ENCODE data around the gene ARL6IP4.

The ARL6IP4 gene

DNA sequence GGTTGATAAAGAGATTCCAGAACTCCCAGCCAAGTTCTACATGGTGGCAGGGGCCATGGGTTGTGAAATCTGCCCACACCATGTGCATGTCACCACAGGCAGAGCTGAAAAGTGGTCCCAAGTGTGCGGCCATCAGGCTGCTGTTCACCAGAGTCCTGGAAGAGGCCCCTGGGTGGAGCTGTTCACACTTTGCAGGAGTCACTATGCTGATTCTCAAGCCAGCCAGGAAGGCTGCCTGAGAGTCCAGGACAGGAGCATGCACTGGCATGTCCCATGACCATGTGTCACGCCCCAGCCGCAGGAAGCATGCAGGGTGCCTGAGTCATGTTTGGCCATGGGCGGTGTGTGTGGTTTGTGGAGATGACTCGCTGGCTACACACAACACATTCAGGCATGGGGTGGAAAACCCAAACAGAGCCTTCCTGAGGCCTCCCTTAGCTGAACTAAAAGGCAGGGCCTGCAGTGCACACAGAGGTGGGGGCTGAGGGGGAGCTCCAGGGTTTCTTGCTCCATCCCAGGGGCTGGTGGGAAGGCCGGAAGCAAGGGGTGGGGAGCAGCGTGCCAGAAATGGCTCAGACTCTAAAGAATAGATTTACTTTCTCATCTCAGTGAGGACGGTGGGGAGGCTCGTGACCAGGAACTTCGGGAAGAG lies 33.7 kb upstream of the ARL6IP4 start:
- WGBS, 2 experiments, result 95% methylated on average over 10 of the region's 10 CpGs
- Histone ChIP-seq H3K9me3 (ENCODE audit: control insufficient read depth, low read length) (no peaks in the 10 kb centered on the region), H3K27ac (ENCODE audit: insufficient read depth, low read depth, low read length, poor library complexity, severe bottlenecking) (no peak overlapping the region)

DNA sequence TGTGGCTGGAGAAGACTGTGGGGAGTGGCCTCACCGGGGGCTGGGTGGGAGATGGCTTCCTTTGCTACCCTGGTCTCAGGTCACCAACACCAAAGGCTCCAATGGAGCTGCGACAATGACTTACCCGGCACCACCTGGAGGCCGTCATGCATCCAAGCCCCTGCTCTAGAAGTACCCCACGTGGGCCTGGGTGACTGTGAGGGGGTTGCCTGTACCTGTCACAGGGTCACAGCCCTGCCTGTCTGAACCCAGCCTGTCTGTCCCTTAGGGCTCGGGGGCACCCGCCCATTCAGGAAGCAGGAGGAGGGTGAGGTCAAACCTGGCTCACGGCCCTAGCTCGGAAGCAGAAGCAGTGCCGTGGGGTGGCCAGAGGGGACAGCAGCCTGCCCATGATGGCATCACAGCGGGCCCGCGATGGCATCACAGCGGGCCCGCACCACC lies 33.1 kb upstream of the ARL6IP4 start:
- Histone ChIP-seq H3K4me3 (ENCODE audit: insufficient read depth, low read depth, low read length) (no peak overlapping the region), H3K4me1 (ENCODE audit: control insufficient read depth, insufficient read depth, low read length) (peaks cover 6% of the 10 kb centered on the region), H3K36me3 (ENCODE audit: control insufficient read depth, insufficient read depth, low read length) (no peaks in the 10 kb centered on the region), H3K27ac (ENCODE audit: insufficient read depth, low read depth, low read length, poor library complexity, severe bottlenecking) (no peak overlapping the region), H3K27me3 (ENCODE audit: control insufficient read depth, insufficient read depth, low read length, poor library complexity, severe bottlenecking) (no peaks in the 10 kb centered on the region), H3K9me3 (ENCODE audit: control insufficient read depth, low read length) (no peaks in the 10 kb centered on the region)
- WGBS, 2 experiments, result 87 to 88% methylated on average over 15 of the region's 15 CpGs

More for the DNA sequence above, 33.7 kb upstream of the ARL6IP4 start:
- Histone ChIP-seq H3K27me3 (ENCODE audit: control insufficient read depth, insufficient read depth, low read length, poor library complexity, severe bottlenecking) (no peaks in the 10 kb centered on the region), H3K36me3 (ENCODE audit: control insufficient read depth, insufficient read depth, low read length) (no peaks in the 10 kb centered on the region), H3K4me3 (ENCODE audit: insufficient read depth, low read depth, low read length) (no peak overlapping the region), H3K4me1 (ENCODE audit: control insufficient read depth, insufficient read depth, low read length) (peaks cover 6% of the 10 kb centered on the region)

DNA sequence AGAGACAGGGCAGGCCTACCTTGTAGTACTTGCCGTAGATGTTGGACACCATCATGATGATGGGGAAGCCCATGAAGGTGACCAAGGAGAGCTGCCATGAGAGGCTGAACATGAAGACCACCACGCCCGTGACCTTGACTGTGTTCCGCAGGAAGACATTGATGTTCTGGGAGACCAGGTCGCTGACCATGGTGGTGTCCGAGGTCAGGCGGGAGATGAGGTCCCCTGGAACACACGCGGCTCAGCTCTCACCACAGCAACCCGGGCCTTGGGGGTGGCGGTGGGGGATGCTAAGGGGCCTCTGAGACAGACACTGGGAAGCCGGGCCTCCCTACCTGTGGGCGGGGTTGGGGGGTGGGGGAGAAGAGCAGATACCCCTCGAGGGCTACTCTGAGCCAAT lies 31.9 kb upstream of the ARL6IP4 start:
- no peaks in the 10 kb centered on the region for H3K27me3 ChIP-seq (ENCODE audit: control insufficient read depth, insufficient read depth, low read length, poor library complexity, severe bottlenecking)
- peaks cover 6% of the 10 kb centered on the region for H3K4me1 ChIP-seq (ENCODE audit: control insufficient read depth, insufficient read depth, low read length)

DNA sequence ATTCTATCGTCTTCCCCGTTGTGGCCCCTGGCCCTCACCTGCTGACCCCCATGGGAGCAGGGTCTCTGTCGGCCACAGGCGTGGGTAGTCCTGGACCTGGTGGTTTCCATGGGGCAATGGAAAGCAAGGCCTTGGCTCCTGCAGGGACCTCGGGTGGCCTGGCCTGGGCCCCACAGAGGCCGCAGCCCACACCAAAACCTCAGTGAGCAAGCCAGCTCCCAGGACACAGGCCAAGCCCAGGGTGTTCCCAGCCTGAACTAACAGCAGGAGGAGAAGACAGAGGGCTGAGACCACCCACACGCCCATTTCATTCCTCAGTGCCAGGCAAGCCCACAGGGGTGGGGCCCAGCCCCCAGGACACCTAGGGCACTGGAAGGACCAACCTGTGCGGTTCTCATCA lies 31.1 kb upstream of the ARL6IP4 start:
- H3K4me3 ChIP-seq (ENCODE audit: insufficient read depth, low read depth, low read length), result no peak overlapping the region
- WGBS, 2 experiments, result 90 to 95% methylated on average over 8 of the region's 8 CpGs

More for the DNA sequence above, 31.9 kb upstream of the ARL6IP4 start:
- Histone ChIP-seq H3K36me3 (ENCODE audit: control insufficient read depth, insufficient read depth, low read length) (no peaks in the 10 kb centered on the region), H3K4me3 (ENCODE audit: insufficient read depth, low read depth, low read length) (no peak overlapping the region), H3K27ac (ENCODE audit: insufficient read depth, low read depth, low read length, poor library complexity, severe bottlenecking) (no peak overlapping the region), H3K9me3 (ENCODE audit: control insufficient read depth, low read length) (no peaks in the 10 kb centered on the region)
- 92 to 94% methylated on average over 14 of the region's 14 CpGs for WGBS, 2 experiments

DNA sequence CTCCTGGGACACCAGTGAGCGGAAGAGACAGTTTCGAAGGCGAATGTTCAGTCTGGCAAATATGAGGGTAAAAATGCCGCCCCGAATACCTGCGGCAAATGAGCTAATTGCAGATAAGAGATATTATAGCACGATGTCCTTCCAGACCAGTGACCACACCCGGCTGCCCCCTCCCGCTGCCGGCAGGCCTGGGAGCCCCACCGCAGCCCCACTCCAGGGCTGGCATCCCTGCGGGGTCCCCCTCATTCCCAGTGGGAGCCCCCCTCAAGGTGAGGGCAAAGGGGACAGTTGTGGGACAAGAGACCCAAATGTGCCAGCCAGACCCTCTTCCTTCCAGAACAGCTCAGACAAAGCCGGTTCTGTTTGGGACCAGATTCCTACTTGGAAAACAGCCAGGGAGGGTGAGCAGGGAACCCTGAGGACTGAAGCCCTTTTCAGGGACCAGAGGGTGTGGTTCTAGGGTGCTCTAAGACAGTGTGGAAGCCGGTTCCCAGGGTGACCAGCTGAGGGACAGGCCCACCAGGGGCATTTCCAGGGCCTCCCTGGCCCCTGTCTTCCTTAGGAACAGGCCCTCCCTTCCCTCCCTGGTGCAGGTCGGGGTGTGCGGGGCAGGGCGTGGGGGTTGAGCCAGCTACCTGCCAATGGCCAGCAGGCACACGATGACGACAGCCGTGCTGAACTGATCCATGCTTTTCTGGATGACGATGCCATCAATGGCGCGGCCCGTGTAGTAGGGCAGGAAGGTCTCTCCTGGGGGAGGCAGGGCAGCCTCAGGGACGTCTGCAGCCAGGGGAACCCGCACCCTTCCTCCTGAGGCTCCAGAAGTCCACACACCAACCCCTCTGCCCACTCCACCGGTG lies 30.4 kb upstream of the ARL6IP4 start:
- no peaks in the 10 kb centered on the region for H3K36me3 ChIP-seq (ENCODE audit: control insufficient read depth, insufficient read depth, low read length)
- H3K27me3 ChIP-seq (ENCODE audit: control insufficient read depth, insufficient read depth, low read length, poor library complexity, severe bottlenecking), result no peaks in the 10 kb centered on the region
- no peak overlapping the region for H3K27ac ChIP-seq (ENCODE audit: insufficient read depth, low read depth, low read length, poor library complexity, severe bottlenecking)
- H3K4me1 ChIP-seq (ENCODE audit: control insufficient read depth, insufficient read depth, low read length), result no peaks in the 10 kb centered on the region
- WGBS, 2 experiments, result 95% methylated on average over 27 of the region's 27 CpGs
- no peak overlapping the region for H3K4me3 ChIP-seq (ENCODE audit: insufficient read depth, low read depth, low read length)
- H3K9me3 ChIP-seq (ENCODE audit: control insufficient read depth, low read length), result no peaks in the 10 kb centered on the region

More for the DNA sequence above, 31.1 kb upstream of the ARL6IP4 start:
- no peak overlapping the region for H3K27ac ChIP-seq (ENCODE audit: insufficient read depth, low read depth, low read length, poor library complexity, severe bottlenecking)
- H3K36me3 ChIP-seq (ENCODE audit: control insufficient read depth, insufficient read depth, low read length), result no peaks in the 10 kb centered on the region
- peaks cover 5% of the 10 kb centered on the region for H3K4me1 ChIP-seq (ENCODE audit: control insufficient read depth, insufficient read depth, low read length)
- H3K9me3 ChIP-seq (ENCODE audit: control insufficient read depth, low read length), result no peaks in the 10 kb centered on the region
- no peaks in the 10 kb centered on the region for H3K27me3 ChIP-seq (ENCODE audit: control insufficient read depth, insufficient read depth, low read length, poor library complexity, severe bottlenecking)

DNA sequence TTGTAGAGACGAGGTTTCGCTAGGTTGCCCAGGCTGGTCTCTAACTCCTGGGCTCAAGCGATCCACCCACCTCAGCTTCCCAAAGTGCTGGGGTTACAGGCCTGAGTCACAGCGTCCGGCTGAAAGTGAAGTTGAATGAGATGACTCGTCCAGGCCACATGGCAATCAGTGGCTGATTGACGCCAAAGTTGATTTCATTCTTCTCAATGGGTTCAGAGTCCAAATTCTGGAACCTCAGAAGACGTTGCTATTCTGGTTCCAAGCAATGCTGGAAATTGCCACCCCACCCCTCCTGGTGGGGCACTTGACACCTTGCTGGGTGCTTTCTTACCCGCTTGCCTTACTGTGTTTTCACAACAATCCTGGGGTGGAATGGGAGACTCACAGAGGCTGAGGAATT lies 29.1 kb upstream of the ARL6IP4 start:
- H3K27me3 ChIP-seq (ENCODE audit: control insufficient read depth, insufficient read depth, low read length, poor library complexity, severe bottlenecking), result no peaks in the 10 kb centered on the region
- H3K4me1 ChIP-seq (ENCODE audit: control insufficient read depth, insufficient read depth, low read length), result no peaks in the 10 kb centered on the region
- no peak overlapping the region for H3K4me3 ChIP-seq (ENCODE audit: insufficient read depth, low read depth, low read length)
- H3K27ac ChIP-seq (ENCODE audit: insufficient read depth, low read depth, low read length, poor library complexity, severe bottlenecking), result no peak overlapping the region
- H3K9me3 ChIP-seq (ENCODE audit: control insufficient read depth, low read length), result no peaks in the 10 kb centered on the region
- 84 to 88% methylated on average over 9 of the region's 9 CpGs for WGBS, 2 experiments
- H3K36me3 ChIP-seq (ENCODE audit: control insufficient read depth, insufficient read depth, low read length), result no peaks in the 10 kb centered on the region

DNA sequence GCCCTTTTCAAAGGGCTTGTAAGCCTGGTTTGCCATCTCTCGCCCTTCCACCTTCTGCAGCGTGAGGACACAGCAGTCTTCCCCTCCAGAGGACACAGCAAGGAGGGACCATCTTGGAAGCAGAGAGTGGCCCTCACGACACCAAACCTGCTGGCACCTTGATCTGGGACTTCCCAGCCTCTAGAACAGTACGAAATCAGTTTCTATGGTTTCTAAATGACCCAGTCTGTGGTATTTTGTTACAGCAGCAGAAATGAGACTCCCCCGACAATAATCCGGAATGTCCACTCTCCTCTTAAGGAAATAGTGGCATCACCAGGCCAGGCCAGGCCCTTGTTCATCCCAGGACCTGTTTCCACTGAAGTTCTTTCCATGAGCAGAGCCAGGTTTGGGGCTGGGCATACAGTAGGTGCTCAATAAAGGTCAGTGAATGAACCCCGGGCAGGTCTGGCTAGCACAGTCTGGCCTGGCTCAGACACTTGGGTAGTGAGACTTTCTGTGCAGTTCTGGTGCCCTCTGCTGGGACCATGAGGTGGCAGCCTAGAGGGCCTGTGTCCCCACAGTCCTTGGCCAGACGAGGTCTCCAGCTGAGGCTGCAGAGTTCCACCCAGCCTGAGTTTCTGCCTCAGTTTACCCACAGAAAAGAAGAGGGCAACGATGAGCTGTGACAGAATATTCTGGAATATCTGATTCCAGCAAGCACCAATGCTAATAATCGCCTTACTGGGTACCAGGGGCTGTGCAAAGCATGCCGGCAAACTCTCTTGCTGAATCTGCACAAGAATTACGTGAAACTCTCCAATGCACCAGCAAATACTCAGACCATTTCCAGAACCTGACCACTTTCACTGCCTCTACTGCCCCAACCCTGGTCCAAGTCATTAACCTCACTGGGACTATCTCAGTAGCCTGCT lies 28.2 kb upstream of the ARL6IP4 start:
- WGBS, 2 experiments, result 70 to 72% methylated on average over 12 of the region's 12 CpGs
- Histone ChIP-seq H3K9me3 (ENCODE audit: control insufficient read depth, low read length) (no peaks in the 10 kb centered on the region), H3K4me3 (ENCODE audit: insufficient read depth, low read depth, low read length) (no peak overlapping the region), H3K27me3 (ENCODE audit: control insufficient read depth, insufficient read depth, low read length, poor library complexity, severe bottlenecking) (no peaks in the 10 kb centered on the region), H3K4me1 (ENCODE audit: control insufficient read depth, insufficient read depth, low read length) (no peaks in the 10 kb centered on the region), H3K27ac (ENCODE audit: insufficient read depth, low read depth, low read length, poor library complexity, severe bottlenecking) (no peak overlapping the region), H3K36me3 (ENCODE audit: control insufficient read depth, insufficient read depth, low read length) (no peaks in the 10 kb centered on the region)

DNA sequence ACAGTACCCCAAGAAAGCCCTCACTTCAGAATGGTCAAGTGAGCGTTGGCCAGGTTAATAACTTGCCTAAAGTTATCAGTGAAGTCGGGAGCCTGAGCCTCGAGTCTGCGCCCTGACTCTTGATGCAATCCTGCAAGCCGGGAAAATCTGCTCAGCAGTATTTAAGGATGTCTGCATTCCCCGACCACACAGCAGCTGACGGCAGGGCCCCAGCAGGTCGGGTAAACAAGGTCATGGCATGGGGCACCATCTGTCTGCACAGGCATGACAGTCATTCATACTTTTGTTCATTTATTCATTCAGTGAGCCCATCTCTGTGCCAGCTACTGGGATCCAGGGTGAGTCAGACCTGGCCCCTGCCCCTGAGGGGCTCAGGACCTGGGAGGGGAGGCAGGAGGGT lies 25.3 kb upstream of the ARL6IP4 start:
- no peak overlapping the region for H3K4me3 ChIP-seq (ENCODE audit: insufficient read depth, low read depth, low read length)
- H3K36me3 ChIP-seq (ENCODE audit: control insufficient read depth, insufficient read depth, low read length), result peaks cover 6% of the 10 kb centered on the region
- no peaks in the 10 kb centered on the region for H3K4me1 ChIP-seq (ENCODE audit: control insufficient read depth, insufficient read depth, low read length)
- 90 to 92% methylated on average over 8 of the region's 8 CpGs for WGBS, 2 experiments
- H3K9me3 ChIP-seq (ENCODE audit: control insufficient read depth, low read length), result no peaks in the 10 kb centered on the region
- no peak overlapping the region for H3K27ac ChIP-seq (ENCODE audit: insufficient read depth, low read depth, low read length, poor library complexity, severe bottlenecking)
- H3K27me3 ChIP-seq (ENCODE audit: control insufficient read depth, insufficient read depth, low read length, poor library complexity, severe bottlenecking), result no peaks in the 10 kb centered on the region

DNA sequence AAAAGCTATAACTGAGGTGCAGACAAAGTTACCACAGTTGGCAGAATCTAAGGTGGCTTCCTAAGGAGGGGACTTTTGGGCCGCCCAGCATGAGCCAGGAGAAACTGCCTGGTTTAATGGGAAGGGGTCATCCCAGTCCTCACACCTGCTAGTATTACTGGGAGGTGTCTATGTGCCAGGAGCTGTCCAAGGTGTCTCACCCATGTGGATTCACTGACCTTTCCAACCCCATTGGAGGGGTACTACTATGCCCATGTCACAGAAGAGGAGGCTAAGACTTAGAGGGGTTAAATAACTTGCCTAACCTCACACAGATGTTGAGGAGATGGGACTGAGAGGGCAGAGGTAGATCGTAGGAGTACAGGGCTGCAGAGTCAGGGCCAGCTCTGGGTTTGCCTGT lies 24.4 kb upstream of the ARL6IP4 start:
- WGBS, 2 experiments, result 91 to 94% methylated on average over 2 of the region's 2 CpGs
- Histone ChIP-seq H3K27ac (ENCODE audit: insufficient read depth, low read depth, low read length, poor library complexity, severe bottlenecking) (no peak overlapping the region), H3K9me3 (ENCODE audit: control insufficient read depth, low read length) (no peaks in the 10 kb centered on the region), H3K4me1 (ENCODE audit: control insufficient read depth, insufficient read depth, low read length) (no peaks in the 10 kb centered on the region), H3K27me3 (ENCODE audit: control insufficient read depth, insufficient read depth, low read length, poor library complexity, severe bottlenecking) (no peaks in the 10 kb centered on the region), H3K36me3 (ENCODE audit: control insufficient read depth, insufficient read depth, low read length) (peaks cover 6% of the 10 kb centered on the region), H3K4me3 (ENCODE audit: insufficient read depth, low read depth, low read length) (no peak overlapping the region)
